GM21786 (cell line): ENCODE data around the gene DDX10.
"Not testable (repeated sequence)": the region's sequence is repeated elsewhere in the genome, so short reads cannot be mapped to it uniquely, and the experiment has no call there.

ENCODE experiments used
- ATAC-seq: cut with Tn5 transposase; IDR thresholded peaks from one replicate; pipeline ENCODE4 v1.9.1; 2021; ENCODE audit not compliant: unreplicated experiment

DDX10 gene

GRCh38 chr11:108654100-108654499 lies 10.8 kb upstream of the DDX10 start:
- ATAC-seq = not testable (repeated sequence)

GRCh38 chr11:108654994-108655631 lies 9.8 kb upstream of the DDX10 start:
- ATAC-seq = no peak

- ATAC-seq = peak; percentile 39
Measured at GRCh38 chr11:108662700-108663099, 2.2 kb upstream of the DDX10 start.

- peak; percentile 53 for ATAC-seq
Measured at GRCh38 chr11:108663154-108663877, 1.6 kb upstream of the DDX10 start.

GRCh38 chr11:108666373-108666772 lies 1.5 kb downstream of the DDX10 start:
- no peak for ATAC-seq

- ATAC-seq = no peak
Measured at GRCh38 chr11:108669286-108669685, 4.4 kb downstream of the DDX10 start.

- no peak for ATAC-seq
Measured at GRCh38 chr11:108669711-108670110, 4.8 kb downstream of the DDX10 start.

GRCh38 chr11:108670451-108670850 lies 5.6 kb downstream of the DDX10 start:
- no peak for ATAC-seq

GRCh38 chr11:108672113-108672512 lies 7.2 kb downstream of the DDX10 start:
- no peak for ATAC-seq

GRCh38 chr11:108672786-108673185 lies 7.9 kb downstream of the DDX10 start:
- no peak for ATAC-seq

GRCh38 chr11:108679045-108679444 lies 14.2 kb downstream of the DDX10 start:
- ATAC-seq = no peak

GRCh38 chr11:108680271-108680670 lies 15.4 kb downstream of the DDX10 start:
- ATAC-seq = no peak

GRCh38 chr11:108685419-108686130 lies 20.7 kb downstream of the DDX10 start:
- no peak for ATAC-seq

- no peak for ATAC-seq
Measured at GRCh38 chr11:108693852-108694251, 29.0 kb downstream of the DDX10 start.

- no peak for ATAC-seq
Measured at GRCh38 chr11:108694846-108695245, 30.0 kb downstream of the DDX10 start.

- ATAC-seq = peak; percentile 69
Measured at GRCh38 chr11:108697872-108698473, 33.1 kb downstream of the DDX10 start.

- peak; percentile 76 for ATAC-seq
Measured at GRCh38 chr11:108698844-108699642, 34.2 kb downstream of the DDX10 start.

GRCh38 chr11:108703916-108704315 lies 39.0 kb downstream of the DDX10 start:
- no peak for ATAC-seq

GRCh38 chr11:108705061-108705460 lies 40.2 kb downstream of the DDX10 start:
- ATAC-seq = no peak

GRCh38 chr11:108708173-108708572 lies 43.3 kb downstream of the DDX10 start:
- ATAC-seq = no peak

GRCh38 chr11:108709741-108710140 lies 44.9 kb downstream of the DDX10 start:
- ATAC-seq = no peak
